NCI-H2107 (cell line): ENCODE measurements around the gene NCBP1.
A peak's percentile ranks its signal among the peaks of the same experiment; 100 is the strongest.
"Not testable (repeated sequence)": the region's sequence is repeated elsewhere in the genome, so short reads cannot be mapped to it uniquely, and the experiment has no call there.

Experiments
- DNase-seq: peaks from one replicate; lab custom pipeline; 2025; lab: John Stamatoyannopoulos, UW

The NCBP1 gene, protein sequence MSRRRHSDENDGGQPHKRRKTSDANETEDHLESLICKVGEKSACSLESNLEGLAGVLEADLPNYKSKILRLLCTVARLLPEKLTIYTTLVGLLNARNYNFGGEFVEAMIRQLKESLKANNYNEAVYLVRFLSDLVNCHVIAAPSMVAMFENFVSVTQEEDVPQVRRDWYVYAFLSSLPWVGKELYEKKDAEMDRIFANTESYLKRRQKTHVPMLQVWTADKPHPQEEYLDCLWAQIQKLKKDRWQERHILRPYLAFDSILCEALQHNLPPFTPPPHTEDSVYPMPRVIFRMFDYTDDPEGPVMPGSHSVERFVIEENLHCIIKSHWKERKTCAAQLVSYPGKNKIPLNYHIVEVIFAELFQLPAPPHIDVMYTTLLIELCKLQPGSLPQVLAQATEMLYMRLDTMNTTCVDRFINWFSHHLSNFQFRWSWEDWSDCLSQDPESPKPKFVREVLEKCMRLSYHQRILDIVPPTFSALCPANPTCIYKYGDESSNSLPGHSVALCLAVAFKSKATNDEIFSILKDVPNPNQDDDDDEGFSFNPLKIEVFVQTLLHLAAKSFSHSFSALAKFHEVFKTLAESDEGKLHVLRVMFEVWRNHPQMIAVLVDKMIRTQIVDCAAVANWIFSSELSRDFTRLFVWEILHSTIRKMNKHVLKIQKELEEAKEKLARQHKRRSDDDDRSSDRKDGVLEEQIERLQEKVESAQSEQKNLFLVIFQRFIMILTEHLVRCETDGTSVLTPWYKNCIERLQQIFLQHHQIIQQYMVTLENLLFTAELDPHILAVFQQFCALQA

DNA sequence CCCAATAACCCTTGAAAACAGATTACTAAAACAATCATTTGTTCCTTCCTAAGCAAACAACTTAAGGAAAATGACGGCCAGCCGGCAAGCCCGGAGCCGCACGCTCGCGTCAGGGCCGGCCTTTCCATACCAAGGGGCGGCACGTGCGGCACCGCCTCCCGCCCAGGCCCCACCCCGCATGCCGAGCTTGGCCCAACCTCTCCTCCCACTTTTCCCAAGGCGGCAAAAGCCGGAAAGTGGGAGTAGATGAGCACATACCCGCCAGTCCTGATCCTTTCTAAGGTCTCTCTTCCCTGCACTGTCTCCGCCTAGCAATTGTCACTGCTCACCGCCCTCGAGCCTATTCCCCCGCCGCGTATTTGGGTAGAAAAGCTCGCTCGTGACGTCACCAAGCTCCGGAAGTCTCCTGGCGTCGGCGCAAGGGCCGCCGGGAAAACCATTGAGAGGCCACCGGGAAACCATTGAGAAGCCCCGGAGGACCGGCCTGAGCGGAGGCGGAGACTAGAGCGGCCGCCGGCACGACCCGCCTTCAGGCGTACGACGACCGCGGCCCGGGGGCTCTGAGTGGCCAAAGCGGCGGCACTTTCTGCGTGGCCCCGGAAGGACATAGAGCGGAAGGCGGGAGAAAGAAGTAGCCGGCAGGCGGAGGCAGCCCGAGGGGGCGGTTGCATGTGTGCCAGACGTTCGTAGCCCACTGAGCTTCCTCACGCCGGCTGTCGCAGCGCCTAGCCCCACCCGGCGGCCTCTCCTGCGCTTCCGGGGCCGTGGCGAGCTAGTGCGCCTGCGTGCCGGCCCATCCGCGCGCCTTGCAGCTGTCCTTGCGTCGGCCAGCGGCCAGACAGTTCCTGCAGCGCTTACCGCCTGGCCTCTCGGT is at the start of gene NCBP1, which contains the start of gene TSTD2:
NCBP1 (plus strand) TSS at position 837 of the 874 bp plus-strand sequence. CDS start 61 bp downstream, outside the sequence.
TSTD2 (minus strand) TSS at position 384 of the 874 bp plus-strand sequence. CDS start 5,806 bp downstream, outside the sequence.
- peak; percentile 96 for DNase-seq

DNA sequence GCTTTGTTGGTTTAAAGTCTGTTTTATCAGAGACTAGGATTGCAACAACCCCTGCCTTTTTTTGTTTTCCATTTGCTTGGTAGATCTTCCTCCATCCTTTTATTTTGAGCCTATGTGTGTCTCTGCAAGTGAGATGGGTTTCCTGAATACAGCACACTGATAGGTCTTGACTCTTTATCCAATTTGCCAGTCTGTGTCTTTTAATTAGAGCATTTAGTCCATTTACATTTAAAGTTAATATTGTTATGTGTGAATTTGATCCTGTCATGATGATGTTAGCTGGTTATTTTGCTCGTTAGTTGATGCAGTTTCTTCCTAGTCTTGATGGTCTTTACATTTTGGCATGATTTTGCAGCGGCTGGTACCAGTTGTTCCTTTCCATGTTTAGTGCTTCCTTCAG is 48.8 kb upstream of the NCBP1 start:
- DNase-seq, result not testable (repeated sequence)

DNA sequence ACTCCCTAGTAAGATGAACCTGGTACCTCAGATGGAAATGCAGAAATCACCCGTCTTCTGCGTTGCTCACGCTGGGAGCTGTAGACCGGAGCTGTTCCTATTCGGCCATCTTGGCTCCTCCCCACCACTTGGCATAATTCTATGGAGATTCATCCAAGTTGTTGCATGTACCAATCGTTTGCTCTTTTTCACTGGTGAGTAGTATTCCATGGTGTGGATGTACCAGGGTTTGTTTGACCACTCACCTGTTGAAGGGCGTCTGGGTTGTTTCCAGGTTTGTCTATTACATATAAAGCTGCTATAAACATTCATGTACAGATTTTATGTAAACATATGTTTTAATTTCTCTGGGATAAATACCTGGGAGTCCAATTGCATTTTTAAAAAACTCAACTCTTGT is 46.7 kb upstream of the NCBP1 start:
- not testable (repeated sequence) for DNase-seq

DNA sequence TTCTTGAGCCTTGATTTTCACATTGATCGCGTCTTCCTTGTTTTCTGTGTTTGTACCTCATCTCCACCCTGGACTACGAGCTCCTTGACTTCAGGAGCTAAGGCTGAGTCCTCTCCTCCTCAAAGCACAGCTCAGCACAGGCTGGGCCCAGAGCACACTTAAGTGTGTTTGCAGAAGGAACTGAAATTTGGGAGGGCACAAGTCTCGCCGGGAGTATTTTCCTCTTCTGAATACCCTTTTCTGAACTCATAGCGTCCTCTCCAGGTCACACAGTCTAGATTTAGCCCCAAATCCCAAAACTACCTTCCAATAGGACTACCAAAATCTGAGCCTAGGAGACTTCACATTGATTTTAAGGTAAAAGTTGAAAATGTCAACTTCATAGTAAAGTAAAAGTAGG is 42.1 kb upstream of the NCBP1 start:
- DNase-seq, result no peak

DNA sequence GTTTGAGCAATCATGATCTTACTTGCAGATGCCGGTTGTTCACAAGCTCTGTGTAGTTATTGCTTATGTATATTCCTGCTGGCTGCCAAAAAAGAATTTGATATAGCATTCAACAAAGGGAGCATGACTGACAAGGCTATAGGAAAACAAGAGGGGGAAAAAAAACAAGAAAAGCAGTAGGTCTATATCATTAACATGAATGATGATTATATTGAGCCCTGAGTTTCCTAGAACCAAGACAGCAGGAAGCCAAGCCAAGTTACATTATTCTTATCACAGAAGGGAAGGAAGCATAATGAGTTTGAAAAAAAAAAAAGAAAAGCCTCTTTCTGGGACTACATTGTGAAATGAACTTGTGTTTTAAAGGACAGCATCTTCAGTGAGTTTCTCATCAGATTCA is 41.5 kb upstream of the NCBP1 start:
- DNase-seq, result peak; percentile 8

- peak; percentile 29 for DNase-seq
Measured at GRCh38 chr9:97593960-97594359, 39.7 kb upstream of the NCBP1 start.

GRCh38 chr9:97594381-97594921 is 39.2 kb upstream of the NCBP1 start:
- peak; percentile 14 for DNase-seq

GRCh38 chr9:97596906-97597305 is 36.7 kb upstream of the NCBP1 start:
- no peak for DNase-seq

DNA sequence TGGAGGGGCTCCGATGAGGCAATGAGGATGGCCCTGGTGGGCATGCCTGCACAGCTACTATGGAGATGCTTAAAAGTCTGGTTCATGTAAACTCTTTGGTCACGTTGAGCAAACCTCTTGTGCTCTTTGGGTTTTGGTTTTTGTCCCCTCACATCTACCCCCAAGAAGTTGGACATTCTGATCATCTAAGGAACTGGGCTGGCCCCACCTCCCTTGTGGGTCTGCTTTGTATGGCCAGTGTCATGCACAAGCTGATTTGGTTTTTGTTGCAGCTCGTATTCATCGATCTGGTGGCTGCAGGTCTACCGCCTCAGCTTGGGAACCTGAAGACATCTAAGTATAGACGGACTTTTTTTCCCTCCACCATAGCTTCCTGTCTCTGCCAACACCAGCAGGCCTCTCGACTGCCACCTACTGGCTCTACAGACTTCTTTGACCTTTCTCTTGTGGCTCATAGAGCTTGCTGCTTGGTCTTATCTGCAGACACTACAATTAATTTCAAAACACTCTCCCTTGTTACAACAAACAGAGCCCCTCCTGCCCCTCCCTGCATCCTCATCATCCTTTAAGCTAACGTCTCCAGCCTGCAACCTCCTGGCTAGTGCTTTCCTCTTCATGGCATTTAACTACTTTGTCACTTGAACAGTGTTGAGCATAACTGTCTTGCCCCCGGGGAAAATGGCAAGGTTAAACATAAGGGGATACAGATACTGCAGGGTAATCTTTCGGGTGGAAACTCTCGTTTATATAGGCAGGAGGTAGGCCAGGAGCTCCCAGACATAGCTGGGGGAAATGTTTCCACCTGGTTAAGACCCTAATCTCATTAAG is 34.9 kb upstream of the NCBP1 start:
- peak; percentile 22 for DNase-seq

DNA sequence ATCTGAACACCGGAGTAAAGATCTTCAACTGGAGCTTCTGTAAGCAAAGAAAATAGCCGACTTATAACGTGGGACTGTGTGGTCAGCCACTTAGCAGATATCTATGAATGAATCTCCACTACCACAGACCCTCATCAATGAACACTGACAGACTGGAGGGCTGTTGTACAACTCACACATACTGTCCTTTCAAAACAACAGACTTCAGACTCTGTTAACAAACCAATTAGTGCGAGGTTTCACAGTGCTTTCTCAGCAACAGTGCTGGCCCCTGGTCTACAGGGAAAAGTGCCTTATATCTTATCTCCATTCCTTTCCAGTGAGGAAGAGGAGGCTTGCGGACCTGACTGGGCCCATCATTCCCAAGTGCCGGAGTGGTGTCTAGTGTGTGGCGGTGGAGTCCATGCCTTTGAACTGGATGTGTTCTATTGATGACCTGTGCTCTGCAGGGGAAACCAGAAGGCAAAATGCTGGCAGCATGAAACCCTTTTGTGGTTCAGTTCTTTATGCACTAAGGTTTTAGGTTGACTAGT is 34.2 kb upstream of the NCBP1 start:
- no peak for DNase-seq

- no peak for DNase-seq
Measured at GRCh38 chr9:97600531-97601227, 32.9 kb upstream of the NCBP1 start.

GRCh38 chr9:97601228-97601898 is 32.3 kb upstream of the NCBP1 start:
- no peak for DNase-seq

GRCh38 chr9:97602430-97602829 is 31.2 kb upstream of the NCBP1 start:
- DNase-seq, result no peak

- no peak for DNase-seq
Measured at GRCh38 chr9:97604901-97605645, 28.5 kb upstream of the NCBP1 start.

DNA sequence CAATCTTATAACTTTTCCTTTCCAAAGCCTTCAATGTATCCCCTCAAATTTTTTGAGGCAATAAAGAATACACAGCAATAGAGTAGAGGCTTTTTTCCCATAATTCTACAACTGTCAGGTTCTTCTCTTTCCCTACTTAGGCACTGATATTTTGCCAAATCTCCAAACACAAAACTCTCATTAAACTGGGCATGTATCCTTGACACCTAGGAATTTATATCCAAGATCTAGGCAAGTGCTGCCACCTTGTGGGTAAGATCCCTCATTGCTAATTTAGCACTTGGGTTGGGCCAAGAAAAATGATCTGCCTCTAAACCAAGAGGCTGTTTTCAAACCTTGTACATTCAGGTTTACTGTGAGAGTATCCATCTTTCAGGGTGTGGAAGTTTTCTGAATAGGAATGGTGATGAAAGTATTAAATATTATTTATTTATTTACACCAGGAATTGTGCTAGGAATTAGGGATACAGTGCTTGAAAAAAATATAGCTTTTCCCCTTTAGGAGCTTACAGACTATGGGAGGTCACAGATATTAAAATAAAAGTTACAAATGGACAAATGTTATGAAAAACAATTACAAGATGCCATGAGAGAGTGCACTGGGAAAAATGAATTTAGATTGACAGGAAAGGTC is 18.1 kb upstream of the NCBP1 start:
- DNase-seq, result peak; percentile 27

DNA sequence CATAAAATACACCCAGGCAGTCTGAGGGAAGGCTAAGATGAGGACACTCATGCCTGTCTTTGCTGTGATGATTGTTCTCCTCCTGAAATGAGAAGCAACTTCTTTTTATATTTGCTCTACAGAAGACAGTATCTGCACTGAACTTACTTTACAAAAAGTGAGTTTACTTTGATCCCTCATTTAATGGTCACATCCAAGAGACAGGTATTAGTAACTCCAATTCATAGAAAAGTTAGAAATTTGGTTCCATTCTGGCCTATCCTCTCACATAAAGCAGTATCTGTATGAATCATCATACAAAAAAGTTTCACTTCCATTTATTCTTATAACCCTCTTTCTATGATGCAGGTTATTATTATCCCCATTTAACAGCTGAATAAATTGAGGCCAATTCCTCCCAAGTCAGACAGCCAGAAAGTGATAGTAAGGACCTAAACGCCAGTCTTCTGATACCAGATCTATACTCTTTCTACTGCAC is 15.6 kb upstream of the NCBP1 start:
- DNase-seq, result no peak

GRCh38 chr9:97620063-97620462 is 13.6 kb upstream of the NCBP1 start:
- DNase-seq, result not testable (repeated sequence)

DNA sequence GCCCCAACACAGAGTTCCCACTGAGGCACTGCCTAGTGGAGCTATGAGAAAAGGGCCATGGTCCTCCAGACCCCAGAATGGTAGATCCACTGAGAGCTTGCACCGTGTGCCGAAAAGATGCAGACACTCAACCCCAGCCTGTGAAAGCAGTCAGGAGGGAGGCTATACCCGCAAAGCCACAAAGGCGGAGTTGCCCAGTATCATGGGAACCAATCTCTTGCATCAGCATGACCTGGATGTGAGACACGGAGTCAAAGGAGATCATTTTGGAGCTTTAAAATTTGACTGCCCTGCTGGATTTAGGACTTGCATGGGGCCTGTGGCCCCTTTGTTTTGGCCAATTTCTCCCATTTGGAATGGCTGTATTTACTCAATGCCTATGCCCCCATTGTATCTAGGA is 11.1 kb upstream of the NCBP1 start:
- not testable (repeated sequence) for DNase-seq
